HepG2 (cell line): ENCODE data around the gene SPPL3. TPM values are rescaled to one million over a fixed set of nuclear protein-coding genes. Genes with fewer than 3 reads are reported as not detected.

Source experiments
- FOXO1 ChIP-seq: sonication (generic); formaldehyde crosslinking; IDR thresholded peaks from 2 replicates; pipeline ENCODE4 v1.4.0; 2020; ENCODE audit warnings: missing genetic modification reagents
- HNF1A ChIP-seq, 2 experiments: sonication (generic) in 1 of 2; formaldehyde crosslinking in 1 of 2; IDR thresholded peaks; 2 replicates each; pipeline versions ENCODE4 v1.4.0 to v1.6.1; 2016 to 2020; ENCODE audit warnings: borderline replicate concordance in 1 of 2, low read depth in 1 of 2, mild to moderate bottlenecking in 1 of 2, missing genetic modification reagents in 1 of 2
- POLR2AphosphoS2 ChIP-seq: IDR thresholded peaks from 2 replicates; pipeline ENCODE4 v1.6.1; 2011; ENCODE audit warnings: low read depth, low read length, improper control_type of control experiment
- TFAP4 ChIP-seq: sonication (generic); IDR thresholded peaks from 2 replicates; pipeline ENCODE4 v1.6.1; 2016; ENCODE audit warnings: low read depth, borderline replicate concordance
- ZHX1 ChIP-seq: sonication (generic); formaldehyde crosslinking; IDR thresholded peaks from 2 replicates; pipeline ENCODE4 v1.8.1; 2022; ENCODE audit warnings: low read depth, mild to moderate bottlenecking, missing genetic modification reagents
- ZNF737 ChIP-seq: sonication (generic); formaldehyde crosslinking; IDR thresholded peaks from 2 replicates; pipeline ENCODE4 v1.5.0; 2020; ENCODE audit warnings: missing genetic modification reagents, mild to moderate bottlenecking, borderline replicate concordance
- polyA plus RNA-seq, 8 experiments: library from polyadenylated mRNA; depleted of rRNA in 3 of 8; stranded (reverse) in 7 of 8; unstranded in 1 of 8; fragments of >200 nt; fragmentation: Illumina TruSeq in 4 of 8; extraction: Trizol in 4 of 8; gene quantifications; 2 replicates each; pipeline versions ENCODE4 v1.2.1 to v1.2.3, GENCODE V29; 2011 to 2016; ENCODE audit warnings: low read depth in 4 of 8, missing spikeins in 1 of 8, mixed read lengths in 1 of 8; ENCODE audit not compliant: insufficient read depth in 1 of 8
- total RNA-seq, 5 experiments: library from RNA; depleted of rRNA; stranded (reverse); fragments of >200 nt; fragmentation: Illumina TruSeq; extraction: Trizol; gene quantifications; 2 replicates each; pipeline ENCODE4 v1.2.3, GENCODE V29; 2016; ENCODE audit warnings: low read depth in 1 of 5

Gene SPPL3
- total and polyA plus RNA-seq, 2 of the 13 experiments (the other 11 are each of a cell fraction or from before 2014, with no cell fraction given) = 8.9 to 9.1 TPM

GRCh38 chr12:120905856-120906384 is 1.8 kb upstream of the SPPL3 start (continued):
- no peak for TF ChIP-seq ZHX1 (CRISPR knock-in tag)
- TF ChIP-seq TFAP4 = no peak
- no peak for TF ChIP-seq HNF1A (IDR thresholded peaks at IDR 0.05; ENCODE audit: low read depth)
- TF ChIP-seq HNF1A (CRISPR knock-in tag; IDR thresholded peaks at IDR 0.05; ENCODE audit: borderline replicate concordance) = no peak
- TF ChIP-seq FOXO1 = no peak
- no peak for TF ChIP-seq ZNF737
- TF ChIP-seq POLR2AphosphoS2 = no peak
